Measurements from ENCODE around the gene PFDN6. TPM values are rescaled to one million over a fixed set of nuclear protein-coding genes. Genes with fewer than 3 reads are reported as not detected.
"Not testable (repeated sequence)": the region's sequence is repeated elsewhere in the genome, so short reads cannot be mapped to it uniquely, and the experiment has no call there.

Gene PFDN6
- total RNA-seq, 2 experiments from 2014 or later: 78.5 to 90.9 TPM

DNA sequence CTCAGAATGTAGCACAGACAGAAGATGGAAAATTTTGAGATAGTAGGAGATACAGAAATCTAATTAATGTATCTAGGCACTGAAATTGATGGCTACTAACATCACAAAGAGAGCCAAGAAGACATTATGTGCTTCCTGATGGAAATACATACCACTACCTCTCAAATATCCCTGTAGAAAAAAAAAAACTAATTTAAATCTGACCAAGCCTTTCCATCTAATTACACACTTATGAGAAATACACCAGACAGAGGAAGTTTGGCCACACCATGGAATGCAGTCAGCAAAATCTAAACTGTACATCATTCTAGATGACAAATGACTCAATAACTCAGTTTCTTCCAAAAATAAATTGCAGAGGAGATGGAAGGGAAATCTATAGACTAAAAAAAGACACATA, 36.6 kb upstream of the PFDN6 start:
- POLR2A ChIA-PET: no interaction called here
- no peak for DNase-seq
- H3K9me3 Mint-ChIP-seq: no peaks in the 10 kb centered on the region
- H3K27ac Mint-ChIP-seq: peak overlapping the region; percentile 57
- H3K4me1 Mint-ChIP-seq (ENCODE audit: low read depth): peaks cover 43% of the 10 kb centered on the region
- CTCF ChIA-PET: no interaction called here
- H3K27me3 Mint-ChIP-seq: no peaks in the 10 kb centered on the region
- no peak overlapping the region for H3K4me3 Mint-ChIP-seq
- peaks cover 33% of the 10 kb centered on the region for H3K36me3 Mint-ChIP-seq
- intact Hi-C loops (cut with micrococcal nuclease): no loop called here

DNA sequence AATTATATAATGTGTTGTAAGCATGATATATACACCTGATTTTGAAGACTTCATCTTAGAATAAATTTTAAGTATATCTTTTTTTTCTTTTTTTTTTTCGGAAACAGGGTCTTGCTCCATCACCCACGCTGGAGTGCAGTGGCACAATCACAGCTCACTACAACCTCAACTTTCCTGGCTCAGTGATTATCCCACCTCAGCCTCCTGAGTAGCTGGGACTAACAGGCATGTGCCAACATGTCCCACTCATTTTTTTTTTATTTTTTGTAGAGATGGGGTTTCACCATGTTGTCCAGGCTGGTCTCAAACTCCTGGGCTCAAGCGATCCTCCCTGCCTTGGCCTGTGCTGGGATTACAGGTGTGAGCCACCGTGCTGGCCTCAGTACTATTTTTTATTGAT, 34.8 kb upstream of the PFDN6 start:
- H3K4me3 Mint-ChIP-seq: no peak overlapping the region
- no peaks in the 10 kb centered on the region for H3K9me3 Mint-ChIP-seq
- ChIA-PET POLR2A (no interaction called here), CTCF (interaction anchor here (1.1 kb wide), 1 partner anchor 93 kb away, joined by 3 read pairs; no protein-coding TSS in a partner anchor)
- H3K27ac Mint-ChIP-seq: no peak overlapping the region
- H3K4me1 Mint-ChIP-seq (ENCODE audit: low read depth): peaks cover 30% of the 10 kb centered on the region
- intact Hi-C loops (cut with micrococcal nuclease): no loop called here
- no peak for DNase-seq
- peaks cover 40% of the 10 kb centered on the region for H3K36me3 Mint-ChIP-seq
- H3K27me3 Mint-ChIP-seq: no peaks in the 10 kb centered on the region

DNA sequence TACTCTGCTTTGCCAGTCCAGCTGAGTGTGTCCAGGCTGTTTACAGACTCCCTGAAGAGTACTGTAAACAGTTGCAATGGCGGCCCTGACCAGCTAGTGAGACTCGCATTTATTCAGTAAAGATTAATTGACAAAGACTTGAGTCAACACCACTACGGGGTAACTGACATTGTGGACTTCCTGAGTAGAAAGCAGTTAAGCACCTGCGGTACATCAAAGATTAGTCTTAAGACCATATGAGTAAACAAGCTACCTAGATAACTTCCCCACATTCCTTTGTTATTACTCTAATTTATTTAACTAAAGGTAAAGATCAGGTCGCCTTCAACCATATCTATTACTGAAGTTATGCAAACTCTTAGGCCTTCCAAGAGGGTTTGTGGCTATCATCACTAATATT, 30.4 kb upstream of the PFDN6 start:
- POLR2A ChIA-PET: no interaction called here
- CTCF ChIA-PET: no interaction called here
- H3K27ac Mint-ChIP-seq: no peak overlapping the region
- DNase-seq: no peak
- H3K27me3 Mint-ChIP-seq: no peaks in the 10 kb centered on the region
- no peak overlapping the region for H3K4me3 Mint-ChIP-seq
- H3K4me1 Mint-ChIP-seq (ENCODE audit: low read depth): no peaks in the 10 kb centered on the region
- H3K36me3 Mint-ChIP-seq: peaks cover 41% of the 10 kb centered on the region
- intact Hi-C loops (cut with micrococcal nuclease): no loop called here
- no peaks in the 10 kb centered on the region for H3K9me3 Mint-ChIP-seq

DNA sequence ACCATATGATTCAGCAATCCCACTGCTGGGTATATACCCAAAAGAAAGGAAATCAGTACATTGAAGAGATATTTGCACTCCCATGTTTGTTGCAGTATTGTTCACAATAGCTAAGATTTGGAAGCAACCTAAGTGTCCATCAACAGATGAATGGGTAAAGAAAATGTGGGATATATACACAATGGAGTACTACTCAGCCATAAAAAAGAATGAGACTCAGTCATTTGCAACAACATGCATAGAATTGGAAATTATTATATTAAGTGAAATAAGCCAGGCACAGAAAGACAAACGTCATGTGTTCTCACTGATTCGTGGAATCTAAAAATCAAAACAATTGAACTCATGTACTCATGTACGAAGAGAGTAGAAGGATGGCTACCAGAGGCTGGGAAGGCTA, 26.9 kb upstream of the PFDN6 start:
- DNase-seq; H3K27me3 Mint-ChIP-seq; H3K9me3 Mint-ChIP-seq; H3K27ac Mint-ChIP-seq; H3K4me1 Mint-ChIP-seq (ENCODE audit: low read depth); intact Hi-C loops (cut with micrococcal nuclease); H3K4me3 Mint-ChIP-seq: not testable (repeated sequence)
- H3K36me3 Mint-ChIP-seq: peaks cover 54% of the 10 kb centered on the region
- ChIA-PET CTCF (interaction anchor here (0.7 kb wide), 1 partner anchor 9 kb away, joined by 3 read pairs; the partner anchor contains the start of genes RPS18 and VPS52), POLR2A (interaction anchor here (1.2 kb wide), 1 partner anchor 9 kb away, joined by 3 read pairs; the partner anchor contains the start of genes RPS18 and VPS52)

DNA sequence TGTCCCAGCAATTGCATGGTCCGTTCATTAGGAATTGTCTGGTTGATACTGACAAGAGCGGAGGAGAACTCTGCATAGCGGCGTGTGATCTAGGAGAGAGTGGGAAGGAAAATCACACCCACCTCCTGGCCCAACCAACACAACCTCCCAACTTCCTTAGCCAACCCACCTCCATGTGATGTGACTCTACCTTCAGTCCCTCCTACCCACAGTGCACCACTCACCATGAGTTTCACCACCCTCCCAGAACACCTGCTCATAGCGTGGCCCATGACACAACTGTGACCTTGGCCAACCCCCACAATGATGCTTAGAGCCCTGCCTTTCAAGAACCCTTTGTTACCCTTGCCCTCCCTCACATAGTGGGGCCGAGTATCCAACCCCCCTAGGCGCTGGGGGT, 25.4 kb upstream of the PFDN6 start:
- H3K36me3 Mint-ChIP-seq: peaks cover 58% of the 10 kb centered on the region
- ChIA-PET CTCF (interaction anchor here (0.9 kb wide), 1 partner anchor 140 kb away, joined by 3 read pairs; no protein-coding TSS in a partner anchor), POLR2A (no interaction called here)

DNA sequence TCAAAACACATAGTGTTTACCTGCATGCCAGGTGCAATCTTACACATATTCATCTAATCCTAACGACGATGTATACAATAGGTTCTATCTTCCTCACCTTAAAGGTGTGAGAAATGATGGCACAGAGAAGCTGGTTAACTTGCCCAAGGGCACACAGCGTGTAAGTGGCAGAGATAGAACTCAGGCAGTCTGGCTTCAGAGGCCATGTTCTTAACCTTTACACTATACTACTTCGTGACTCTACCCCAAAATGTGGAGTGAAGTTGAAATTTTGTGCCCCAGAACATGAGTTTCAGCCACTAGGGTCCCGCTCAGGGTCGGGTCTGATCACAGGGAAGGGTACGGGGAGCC, 18.3 kb upstream of the PFDN6 start:
- Mint-ChIP-seq H3K27ac (peak overlapping the region; percentile 98), H3K4me1 (ENCODE audit: low read depth) (peaks cover 36% of the 10 kb centered on the region), H3K27me3 (no peaks in the 10 kb centered on the region), H3K36me3 (peaks cover 68% of the 10 kb centered on the region), H3K4me3 (peak overlapping the region; percentile 94), H3K9me3 (no peaks in the 10 kb centered on the region)
- intact Hi-C loops (cut with micrococcal nuclease): loop anchor here (1.0 to 10.0 kb wide), 6 partner anchors 18 to 304 kb away; partner anchors contain the start of genes PFDN6 and WDR46
- ChIA-PET POLR2A (interaction anchor here (1.0 to 2.9 kb wide), 13 partner anchors 8 to 351 kb away, joined by 3 to 24 read pairs (median 7); partner anchors contain the start of genes PFDN6, RGL2, RING1 and WDR46), CTCF (interaction anchor here (0.9 to 4.2 kb wide), 8 partner anchors 9 to 432 kb away, joined by 3 to 21 read pairs (median 5); partner anchors contain the start of genes HSD17B8, PFDN6, RGL2 and RING1)
- DNase-seq: no peak

More for the DNA sequence above, 25.4 kb upstream of the PFDN6 start:
- no peak overlapping the region for H3K4me3 Mint-ChIP-seq
- H3K27me3 Mint-ChIP-seq: no peaks in the 10 kb centered on the region
- intact Hi-C loops (cut with micrococcal nuclease): no loop called here
- no peak for DNase-seq
- H3K4me1 Mint-ChIP-seq (ENCODE audit: low read depth): no peaks in the 10 kb centered on the region
- H3K9me3 Mint-ChIP-seq: no peaks in the 10 kb centered on the region
- H3K27ac Mint-ChIP-seq: no peak overlapping the region

DNA sequence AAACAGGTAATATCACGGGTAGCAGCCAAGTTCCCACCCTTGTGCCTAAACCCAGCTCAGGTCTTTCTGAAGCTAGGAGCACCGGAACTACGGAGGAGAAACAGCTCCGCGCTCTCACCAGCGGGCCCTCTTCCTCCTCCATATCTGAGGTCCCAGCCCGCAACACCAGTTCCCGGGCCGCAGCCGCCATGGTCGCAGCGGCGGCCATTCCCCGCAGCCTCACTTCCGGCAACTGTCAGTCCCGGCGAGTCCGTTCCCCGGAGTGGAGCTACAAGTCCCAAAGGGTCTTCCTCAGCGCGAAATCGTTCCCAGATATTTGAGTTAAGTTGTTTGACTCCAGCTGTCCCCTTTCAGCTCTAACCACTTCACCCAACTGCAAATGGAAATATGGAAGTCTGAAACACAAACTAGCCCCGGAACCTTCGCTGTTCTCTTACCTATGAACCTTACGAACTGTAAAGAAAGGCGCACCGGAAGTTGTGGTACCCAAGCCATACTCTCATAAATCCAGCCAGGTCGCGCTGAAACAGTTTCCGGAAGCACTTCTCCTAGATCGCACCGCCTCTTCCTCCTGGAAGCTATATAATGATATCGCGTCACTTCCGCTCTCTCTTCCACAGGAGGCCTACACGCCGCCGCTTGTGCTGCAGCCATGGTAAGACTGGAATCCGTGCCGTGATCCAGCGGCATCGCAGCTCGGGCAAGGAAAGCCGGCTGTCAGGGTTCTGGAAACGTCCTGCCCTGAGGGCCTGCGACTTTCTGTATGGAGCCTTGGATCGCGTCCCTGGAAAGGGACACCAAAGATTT, 17.7 kb upstream of the PFDN6 start, which contains the start of the genes RPS18 and VPS52:
RPS18 (plus strand) TSS at position 608 of the 807 bp plus-strand sequence; CDS start at position 653, 45 bp downstream.
VPS52 (minus strand) TSS at position 409 of the 807 bp plus-strand sequence; CDS start at position 208, 201 bp downstream.
- no peaks in the 10 kb centered on the region for H3K27me3 Mint-ChIP-seq
- H3K9me3 Mint-ChIP-seq: no peaks in the 10 kb centered on the region
- peaks cover 42% of the 10 kb centered on the region for H3K4me1 Mint-ChIP-seq (ENCODE audit: low read depth)
- CTCF ChIA-PET: interaction anchor here (0.5 to 4.2 kb wide), 12 partner anchors 10 to 433 kb away, joined by 3 to 21 read pairs (median 4); partner anchors contain the start of genes HSD17B8, PFDN6, RGL2 and RING1
- peaks cover 68% of the 10 kb centered on the region for H3K36me3 Mint-ChIP-seq
- DNase-seq: peak; percentile 94
- POLR2A ChIA-PET: interaction anchor here (0.9 to 2.9 kb wide), 18 partner anchors 9 to 350 kb away, joined by 3 to 24 read pairs (median 6); partner anchors contain the start of genes BRD2, HSD17B8, PFDN6 and RGL2
- H3K4me3 Mint-ChIP-seq: peak within 1 kb of the TSS; percentile 94
- intact Hi-C loops (cut with micrococcal nuclease): loop anchor here (1.0 to 10.0 kb wide), 11 partner anchors 18 to 427 kb away; partner anchors contain the start of genes CUTA, PFDN6, PSMB8 and WDR46
- peak within 1 kb of the TSS; percentile 98 for H3K27ac Mint-ChIP-seq

DNA sequence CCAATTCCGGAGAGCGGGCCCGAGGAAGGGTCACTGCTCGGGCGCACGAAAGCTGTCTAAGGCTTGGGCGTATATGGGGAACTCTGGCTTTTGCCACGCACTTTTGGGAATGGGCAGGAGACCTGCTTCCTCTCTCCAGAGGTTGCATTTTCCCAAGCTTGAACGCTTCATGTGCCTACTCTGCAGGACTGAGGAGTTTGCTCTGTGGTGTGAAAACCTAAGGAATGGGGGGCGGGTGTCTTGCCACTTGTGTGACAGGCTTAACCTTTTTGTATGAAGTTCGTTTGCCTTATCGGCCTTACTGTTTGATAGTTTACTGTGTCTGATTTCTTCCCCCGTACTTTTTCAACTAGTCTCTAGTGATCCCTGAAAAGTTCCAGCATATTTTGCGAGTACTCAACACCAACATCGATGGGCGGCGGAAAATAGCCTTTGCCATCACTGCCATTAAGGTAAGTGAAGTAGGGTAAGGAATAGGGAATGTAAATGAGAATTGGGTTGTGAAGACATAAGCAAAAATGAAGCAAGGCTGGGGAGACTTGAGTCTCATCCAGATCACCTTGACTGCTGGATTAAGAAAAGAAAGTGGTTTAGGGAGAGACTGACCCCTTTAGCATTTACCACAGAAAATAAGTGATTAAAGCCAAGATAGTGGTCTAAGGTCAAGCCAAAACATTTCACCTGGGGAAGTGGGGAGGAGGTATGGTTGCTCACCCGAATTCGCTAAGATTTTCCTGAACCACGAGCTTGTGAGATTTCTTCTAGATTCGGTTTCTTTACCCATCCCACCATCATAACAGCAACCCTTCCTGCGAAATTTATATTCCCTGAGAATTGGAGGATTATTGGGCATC, 16.9 kb upstream of the PFDN6 start:
- intact Hi-C loops (cut with micrococcal nuclease): loop anchor here (1.0 to 10.0 kb wide), 7 partner anchors 45 to 428 kb away; partner anchors contain the start of genes CUTA, PSMB8 and ZBTB22
- CTCF ChIA-PET: interaction anchor here (0.6 to 4.2 kb wide), 9 partner anchors 17 to 434 kb away, joined by 3 to 21 read pairs (median 5); partner anchors contain the start of genes HSD17B8, PFDN6, RGL2 and TAP2
- peak overlapping the region; percentile 98 for H3K27ac Mint-ChIP-seq
- H3K4me1 Mint-ChIP-seq (ENCODE audit: low read depth): peaks cover 46% of the 10 kb centered on the region
- peaks cover 65% of the 10 kb centered on the region for H3K36me3 Mint-ChIP-seq
- H3K9me3 Mint-ChIP-seq: no peaks in the 10 kb centered on the region
- no peaks in the 10 kb centered on the region for H3K27me3 Mint-ChIP-seq
- peak overlapping the region; percentile 94 for H3K4me3 Mint-ChIP-seq
- no peak for DNase-seq
- POLR2A ChIA-PET: interaction anchor here (0.6 to 2.9 kb wide), 16 partner anchors 9 to 349 kb away, joined by 3 to 24 read pairs (median 6); partner anchors contain the start of genes BRD2, HSD17B8, PFDN6 and RGL2

DNA sequence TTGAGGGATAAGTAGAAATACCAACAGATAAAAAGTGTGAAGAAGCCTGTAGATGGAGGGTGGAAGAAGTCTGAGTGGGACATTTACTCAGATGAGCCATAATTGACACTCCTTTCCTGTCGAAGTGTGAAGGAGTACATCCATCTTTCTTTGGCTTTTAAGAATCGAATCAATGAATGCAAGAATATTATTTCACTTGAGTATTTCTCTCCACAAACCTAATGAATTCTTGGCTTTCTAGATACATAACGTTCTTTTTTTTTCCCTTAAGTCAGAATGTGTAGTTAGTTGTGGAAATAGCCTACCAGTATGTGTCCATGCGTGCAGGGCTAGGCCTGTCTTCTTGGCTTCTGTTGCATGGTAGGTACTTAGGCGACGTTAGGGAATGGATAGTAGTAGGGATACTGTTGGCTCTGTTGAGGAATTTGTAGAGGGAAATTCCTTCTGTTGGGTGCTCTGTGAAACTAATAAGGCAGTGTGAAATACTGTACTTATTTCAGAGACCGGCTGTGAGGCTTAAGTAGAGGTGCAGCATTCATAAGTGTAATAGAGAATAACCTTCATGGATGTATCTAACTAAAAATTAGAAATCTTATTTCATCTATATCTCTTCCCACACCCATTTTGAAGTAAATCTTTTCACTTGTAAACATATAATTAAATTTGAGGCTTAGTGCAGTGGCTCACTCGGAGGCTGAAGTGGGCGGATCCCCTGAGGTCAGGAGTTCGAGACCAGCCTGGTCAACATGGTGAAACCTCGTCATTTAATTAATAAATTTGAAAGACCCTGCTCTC, 16.1 kb upstream of the PFDN6 start:
- intact Hi-C loops (cut with micrococcal nuclease): loop anchor here (2.0 to 10.0 kb wide), 4 partner anchors 145 to 429 kb away; partner anchors contain the start of genes CUTA and PSMB8
- peak overlapping the region; percentile 94 for H3K4me3 Mint-ChIP-seq
- H3K27me3 Mint-ChIP-seq: no peaks in the 10 kb centered on the region
- POLR2A ChIA-PET: interaction anchor here (0.6 to 2.9 kb wide), 4 partner anchors 16 to 301 kb away, joined by 3 to 24 read pairs (median 10); partner anchors contain the start of genes PFDN6 and WDR46
- DNase-seq: no peak
- no peaks in the 10 kb centered on the region for H3K9me3 Mint-ChIP-seq
- peak overlapping the region; percentile 98 for H3K27ac Mint-ChIP-seq
- CTCF ChIA-PET: interaction anchor here (2.1 to 4.2 kb wide), 2 partner anchors 24 to 68 kb away, joined by 6 to 21 read pairs; partner anchors contain the start of gene HSD17B8
- peaks cover 51% of the 10 kb centered on the region for H3K4me1 Mint-ChIP-seq (ENCODE audit: low read depth)
- H3K36me3 Mint-ChIP-seq: peaks cover 59% of the 10 kb centered on the region

All from activated CD4-positive, alpha-beta memory T cell treated with anti-CD3 and anti-CD28 coated beads for 36 hours (primary cell).